HG03097 (cell line): Measurements from ENCODE around the gene MBOAT1.

ENCODE experiments used
- ATAC-seq: cut with Tn5 transposase; IDR thresholded peaks from one replicate; pipeline ENCODE4 v1.9.1; 2021; ENCODE audit not compliant: unreplicated experiment, low FRiP score

The MBOAT1 gene

GRCh38 chr6:20235041-20235440 is 22.8 kb upstream of the MBOAT1 start:
- ATAC-seq, result no peak

GRCh38 chr6:20234136-20234535 is 21.9 kb upstream of the MBOAT1 start:
- ATAC-seq, result no peak

- no peak for ATAC-seq
These were observed 20.9 kb upstream of the MBOAT1 start for GRCh38 chr6:20233007-20233730.

- ATAC-seq, result no peak
These were observed 19.9 kb upstream of the MBOAT1 start for GRCh38 chr6:20232188-20232587.

GRCh38 chr6:20230401-20231119 is 18.3 kb upstream of the MBOAT1 start:
- no peak for ATAC-seq

- ATAC-seq, result no peak
These were observed 17.6 kb upstream of the MBOAT1 start for GRCh38 chr6:20229881-20230280.

GRCh38 chr6:20227350-20227749 is 15.1 kb upstream of the MBOAT1 start:
- ATAC-seq, result no peak

- ATAC-seq, result no peak
These were observed 10.9 kb upstream of the MBOAT1 start for GRCh38 chr6:20223141-20223540.

GRCh38 chr6:20221421-20221820 is 9.2 kb upstream of the MBOAT1 start:
- no peak for ATAC-seq

GRCh38 chr6:20220359-20220758 is 8.1 kb upstream of the MBOAT1 start:
- no peak for ATAC-seq

- ATAC-seq, result no peak
These were observed 5.6 kb upstream of the MBOAT1 start for GRCh38 chr6:20217891-20218290.

GRCh38 chr6:20217324-20217855 is 5.1 kb upstream of the MBOAT1 start:
- no peak for ATAC-seq

GRCh38 chr6:20215310-20215709 is 3.0 kb upstream of the MBOAT1 start:
- no peak for ATAC-seq

GRCh38 chr6:20213271-20213798 is 1.1 kb upstream of the MBOAT1 start:
- no peak for ATAC-seq

GRCh38 chr6:20211941-20212391 is 303 bp downstream of the MBOAT1 start:
- ATAC-seq, result no peak

GRCh38 chr6:20211037-20211940 is 980 bp downstream of the MBOAT1 start:
- no peak for ATAC-seq

- ATAC-seq, result no peak
These were observed 2.1 kb downstream of the MBOAT1 start for GRCh38 chr6:20210158-20210557.

- no peak for ATAC-seq
These were observed 3.4 kb downstream of the MBOAT1 start for GRCh38 chr6:20208687-20209378.

- ATAC-seq, result no peak
These were observed 5.2 kb downstream of the MBOAT1 start for GRCh38 chr6:20207088-20207418.

- ATAC-seq, result no peak
These were observed 6.5 kb downstream of the MBOAT1 start for GRCh38 chr6:20205722-20206161.
